ENCODE results near the gene CFAP107. TPM values are rescaled to one million over a fixed set of nuclear protein-coding genes. Genes with fewer than 3 reads are reported as not detected.

The CFAP107 gene
- polyA plus RNA-seq, 1 donor (not counting 4 experiments of a cell fraction or from before 2014, with no cell fraction given) = not detected

DNA sequence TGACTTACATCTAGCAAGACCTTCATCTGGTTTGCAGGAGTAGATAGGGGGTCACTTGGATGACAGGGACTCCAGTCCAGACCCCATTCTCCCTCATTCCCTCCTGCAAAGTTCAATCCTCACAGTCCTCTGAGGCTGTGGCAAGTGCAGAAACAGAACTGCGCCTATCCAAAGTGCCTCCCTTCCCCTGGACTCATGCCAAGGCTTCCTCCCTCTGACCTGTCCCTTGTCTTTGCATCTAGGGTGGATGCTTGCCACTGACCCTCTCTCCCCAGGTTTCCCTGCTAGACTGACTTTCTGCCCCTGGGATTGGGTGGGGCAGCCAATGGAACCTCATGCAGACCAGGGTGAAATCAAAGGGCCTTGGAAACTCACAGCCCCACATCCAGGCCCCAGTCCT, 63.9 kb downstream of the CFAP107 start:
- H2AFZ ChIP-seq (ENCODE audit: control insufficient read depth, low read length) = no peak overlapping the region
- H3K9me3 ChIP-seq (ENCODE audit: control insufficient read depth, low read depth, low read length) = no peaks in the 10 kb centered on the region
- H3K36me3 ChIP-seq (ENCODE audit: control insufficient read depth in 2 of 2, extremely low read depth in 1 of 2, insufficient read depth in 2 of 2, low read length in 2 of 2) = no peaks in the 10 kb centered on the region
- H3K4me3 ChIP-seq (ENCODE audit: control insufficient read depth in 2 of 3, extremely low read depth in 1 of 3, insufficient read depth in 2 of 3, low read depth in 1 of 3, low read length in 3 of 3) = no peak overlapping the region
- peak overlapping the region; percentile 85 for H3K4me2 ChIP-seq (ENCODE audit: control insufficient read depth, extremely low read depth, insufficient read depth, low read depth, low read length)
- no peak for TF ChIP-seq EZH2 (IDR thresholded peaks at IDR 0.05; ENCODE audit: low read length)
- TF ChIP-seq, protein P1, sequence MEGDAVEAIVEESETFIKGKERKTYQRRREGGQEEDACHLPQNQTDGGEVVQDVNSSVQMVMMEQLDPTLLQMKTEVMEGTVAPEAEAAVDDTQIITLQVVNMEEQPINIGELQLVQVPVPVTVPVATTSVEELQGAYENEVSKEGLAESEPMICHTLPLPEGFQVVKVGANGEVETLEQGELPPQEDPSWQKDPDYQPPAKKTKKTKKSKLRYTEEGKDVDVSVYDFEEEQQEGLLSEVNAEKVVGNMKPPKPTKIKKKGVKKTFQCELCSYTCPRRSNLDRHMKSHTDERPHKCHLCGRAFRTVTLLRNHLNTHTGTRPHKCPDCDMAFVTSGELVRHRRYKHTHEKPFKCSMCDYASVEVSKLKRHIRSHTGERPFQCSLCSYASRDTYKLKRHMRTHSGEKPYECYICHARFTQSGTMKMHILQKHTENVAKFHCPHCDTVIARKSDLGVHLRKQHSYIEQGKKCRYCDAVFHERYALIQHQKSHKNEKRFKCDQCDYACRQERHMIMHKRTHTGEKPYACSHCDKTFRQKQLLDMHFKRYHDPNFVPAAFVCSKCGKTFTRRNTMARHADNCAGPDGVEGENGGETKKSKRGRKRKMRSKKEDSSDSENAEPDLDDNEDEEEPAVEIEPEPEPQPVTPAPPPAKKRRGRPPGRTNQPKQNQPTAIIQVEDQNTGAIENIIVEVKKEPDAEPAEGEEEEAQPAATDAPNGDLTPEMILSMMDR (optimal IDR thresholded peaks at IDR 0.05 in 1 of 3, IDR thresholded peaks at IDR 0.05 in 1 of 3, conservative IDR thresholded peaks at IDR 0.05 in 1 of 3; ENCODE audit: extremely low read depth in 1 of 3, insufficient read depth in 2 of 3, low read length in 3 of 3) = no peak
- H3K79me2 ChIP-seq (ENCODE audit: control insufficient read depth, insufficient read depth, low read length) = no peaks in the 10 kb centered on the region
- no peaks in the 10 kb centered on the region for H3K27me3 ChIP-seq (ENCODE audit: control insufficient read depth, extremely low read depth, insufficient read depth, low read length)
- no peak overlapping the region for H3K27ac ChIP-seq (ENCODE audit: control insufficient read depth, insufficient read depth, low read length)
- no peaks in the 10 kb centered on the region for H3K9me1 ChIP-seq (ENCODE audit: control insufficient read depth, extremely low read depth, insufficient read depth, low read length)
- no peak overlapping the region for H3K9ac ChIP-seq (ENCODE audit: control insufficient read depth, extremely low read depth, insufficient read depth, low read length)
- no peak for FAIRE-seq
- dilution Hi-C loops (cut with MboI; ENCODE audit: extremely low pct_ligation_motif_present, low sequenced_read_pairs) = no loop called here
- no peak for DNase-seq (ENCODE audit: low read depth, low spot score)
- H4K20me1 ChIP-seq (ENCODE audit: control insufficient read depth, extremely low read depth, insufficient read depth, low read length) = no peaks in the 10 kb centered on the region
- H3K4me1 ChIP-seq (ENCODE audit: control insufficient read depth, extremely low read depth, insufficient read depth, low read length) = peaks cover 25% of the 10 kb centered on the region

DNA sequence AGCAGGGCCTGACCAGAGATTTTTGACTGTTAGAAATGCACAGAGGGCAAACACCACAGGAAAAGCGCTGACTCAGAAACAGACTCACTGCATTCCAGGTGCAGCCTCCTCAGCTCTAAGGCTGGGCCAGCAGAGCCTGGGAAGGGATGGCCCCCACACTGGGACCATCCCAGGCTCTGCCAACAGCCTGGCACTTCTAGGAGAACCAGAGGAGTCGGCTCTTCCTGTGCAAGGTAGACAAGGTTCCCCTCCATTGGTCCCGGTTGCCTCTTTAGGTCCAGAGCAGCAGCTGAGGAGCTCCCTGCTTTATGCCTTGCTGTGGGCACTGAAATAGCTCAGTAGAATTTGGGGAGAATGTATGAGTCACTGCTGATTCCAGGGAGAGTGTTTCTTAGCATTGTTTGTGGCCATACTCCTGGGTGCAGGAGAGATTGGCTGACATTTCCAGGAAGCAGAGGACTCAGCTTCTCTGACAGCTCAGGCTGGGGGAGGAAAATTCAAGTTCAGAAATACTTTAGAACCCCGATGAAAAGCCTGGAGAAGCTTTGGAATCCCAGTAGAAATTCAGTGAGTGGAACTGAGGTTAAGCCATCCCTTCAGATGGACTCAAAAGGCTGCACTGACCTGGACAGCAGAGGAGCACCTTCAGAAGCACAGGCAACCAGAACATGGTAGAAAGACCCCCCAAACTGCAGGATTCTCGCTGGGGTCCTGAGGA, 64.8 kb downstream of the CFAP107 start:
- Histone ChIP-seq H3K27ac (ENCODE audit: control insufficient read depth, insufficient read depth, low read length) (peak overlapping the region; percentile 65), H3K4me1 (ENCODE audit: control insufficient read depth, extremely low read depth, insufficient read depth, low read length) (peaks cover 25% of the 10 kb centered on the region), H3K36me3 (ENCODE audit: control insufficient read depth in 2 of 2, extremely low read depth in 1 of 2, insufficient read depth in 2 of 2, low read length in 2 of 2) (no peaks in the 10 kb centered on the region), H3K9me1 (ENCODE audit: control insufficient read depth, extremely low read depth, insufficient read depth, low read length) (no peaks in the 10 kb centered on the region), H3K9me3 (ENCODE audit: control insufficient read depth, low read depth, low read length) (no peaks in the 10 kb centered on the region), H4K20me1 (ENCODE audit: control insufficient read depth, extremely low read depth, insufficient read depth, low read length) (no peaks in the 10 kb centered on the region), H2AFZ (ENCODE audit: control insufficient read depth, low read length) (peak overlapping the region; percentile 71), H3K27me3 (ENCODE audit: control insufficient read depth, extremely low read depth, insufficient read depth, low read length) (no peaks in the 10 kb centered on the region), H3K4me2 (ENCODE audit: control insufficient read depth, extremely low read depth, insufficient read depth, low read depth, low read length) (peak overlapping the region; percentile 85), H3K4me3 (ENCODE audit: control insufficient read depth in 2 of 3, extremely low read depth in 1 of 3, insufficient read depth in 2 of 3, low read depth in 1 of 3, low read length in 3 of 3) (peak overlapping the region in 1 of 3 experiments; percentile 34), H3K9ac (ENCODE audit: control insufficient read depth, extremely low read depth, insufficient read depth, low read length) (peak overlapping the region; percentile 48), H3K79me2 (ENCODE audit: control insufficient read depth, insufficient read depth, low read length) (no peaks in the 10 kb centered on the region)
- no peak for DNase-seq (ENCODE audit: low read depth, low spot score)
- dilution Hi-C loops (cut with MboI; ENCODE audit: extremely low pct_ligation_motif_present, low sequenced_read_pairs) = no loop called here
- TF ChIP-seq, protein P1 (optimal IDR thresholded peaks at IDR 0.05 in 1 of 3, IDR thresholded peaks at IDR 0.05 in 1 of 3, conservative IDR thresholded peaks at IDR 0.05 in 1 of 3; ENCODE audit: extremely low read depth in 1 of 3, insufficient read depth in 2 of 3, low read length in 3 of 3) = no peak
- no peak for TF ChIP-seq EZH2 (IDR thresholded peaks at IDR 0.05; ENCODE audit: low read length)
- peak; percentile 75 for FAIRE-seq
